IPS-11a (cell line): ENCODE results near the gene GMPPB.

Experiments used
- H3K4me3 ChIP-seq: one replicate; pipeline ENCODE4 v1.5.1; 2013; ENCODE audit warnings: low read depth, low read length, control low read depth

The GMPPB gene

DNA sequence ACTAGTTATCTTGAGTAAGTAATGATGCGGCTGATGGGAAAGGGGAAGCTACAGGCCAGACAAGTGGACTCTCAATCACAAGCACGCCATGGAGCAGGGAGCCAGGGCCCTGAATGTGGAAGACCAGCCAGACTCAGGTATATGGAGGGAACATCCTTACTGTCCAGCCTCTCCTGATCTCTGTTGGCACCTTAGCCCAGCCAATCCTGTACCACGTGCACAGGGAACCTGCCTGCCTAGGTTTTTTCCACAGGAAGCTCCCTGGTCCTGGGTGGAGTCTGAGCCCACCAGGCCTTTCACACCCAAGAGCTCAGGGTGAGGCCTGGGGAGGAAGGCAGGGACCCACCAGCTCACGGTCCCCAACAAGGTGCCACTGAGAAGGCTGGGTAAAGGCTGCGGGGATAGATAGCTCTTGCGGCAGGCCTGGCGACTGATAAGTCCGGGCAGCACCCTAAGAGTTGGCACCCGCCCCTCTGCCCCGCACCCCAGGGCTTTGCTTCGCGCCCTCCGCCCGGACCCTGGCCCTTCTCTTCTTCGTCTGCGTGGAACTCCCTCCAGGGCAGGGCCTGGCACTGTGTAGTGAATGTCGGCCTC lies 50.5 kb downstream of the GMPPB start:
- H3K4me3 ChIP-seq, result peak overlapping the region; percentile 91

- no peak overlapping the region for H3K4me3 ChIP-seq
Measured at GRCh38 chr3:49671291-49672288, 52.2 kb downstream of the GMPPB start.

DNA sequence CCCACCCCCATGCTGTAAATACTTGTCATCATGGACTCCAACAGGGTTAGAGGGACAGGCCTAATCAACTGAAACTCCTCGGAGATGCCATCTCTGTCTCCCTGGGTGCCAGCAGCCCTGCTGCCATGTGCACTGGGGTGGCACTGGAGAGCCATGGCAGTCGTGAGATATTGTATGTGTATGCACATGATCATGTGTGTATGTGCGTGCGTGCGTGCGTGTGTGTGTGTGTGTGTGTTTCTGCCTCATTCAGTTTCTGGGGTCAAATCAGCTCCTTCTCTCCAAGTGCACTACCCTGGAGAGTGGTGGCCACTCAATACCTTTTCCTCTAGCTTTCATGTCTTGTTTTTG lies 52.8 kb downstream of the GMPPB start:
- no peak overlapping the region for H3K4me3 ChIP-seq
